Measurements from ENCODE around the gene KDM1A.

The KDM1A gene

GRCh38 chr1:23018661-23019093 is 591 bp upstream of the KDM1A start:
- DNase-seq, result no peak

- no peak for DNase-seq
These were observed 776 bp downstream of the KDM1A start for GRCh38 chr1:23019863-23020625.

DNA sequence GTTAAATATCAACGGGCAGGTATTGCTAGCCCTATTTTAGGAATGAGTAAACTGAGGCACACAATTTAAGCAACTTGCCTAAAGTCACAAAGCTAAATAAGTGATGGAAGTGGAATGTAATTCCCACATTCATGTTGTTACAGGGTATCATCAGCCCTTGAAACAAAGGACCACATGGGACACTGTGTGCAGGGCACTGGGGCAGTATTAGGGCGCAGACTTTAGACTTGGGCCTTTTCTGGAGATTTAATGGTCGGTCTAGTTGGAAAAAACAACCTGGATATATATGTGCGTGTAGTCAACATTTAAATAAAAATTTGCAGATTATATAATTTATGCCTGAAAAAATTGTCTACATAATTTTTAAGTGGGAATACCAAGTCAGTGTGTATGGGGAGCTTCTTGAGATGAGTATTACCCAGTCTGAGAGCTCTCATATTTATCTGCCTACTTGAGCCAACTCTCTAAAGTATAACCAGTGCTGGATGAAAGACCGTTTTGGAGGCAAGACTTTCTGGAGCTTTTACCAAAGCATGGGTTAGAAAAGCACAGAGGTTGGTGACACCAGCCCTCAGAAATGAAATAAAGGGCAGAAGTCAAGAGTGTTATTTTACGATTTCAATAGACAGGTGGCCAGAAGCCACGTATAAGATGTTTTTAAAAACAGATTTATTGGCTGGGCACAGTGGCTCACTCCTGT is 1.6 kb downstream of the KDM1A start:
- DNase-seq, result no peak

GRCh38 chr1:23021834-23022233 is 2.6 kb downstream of the KDM1A start:
- DNase-seq, result no peak

DNA sequence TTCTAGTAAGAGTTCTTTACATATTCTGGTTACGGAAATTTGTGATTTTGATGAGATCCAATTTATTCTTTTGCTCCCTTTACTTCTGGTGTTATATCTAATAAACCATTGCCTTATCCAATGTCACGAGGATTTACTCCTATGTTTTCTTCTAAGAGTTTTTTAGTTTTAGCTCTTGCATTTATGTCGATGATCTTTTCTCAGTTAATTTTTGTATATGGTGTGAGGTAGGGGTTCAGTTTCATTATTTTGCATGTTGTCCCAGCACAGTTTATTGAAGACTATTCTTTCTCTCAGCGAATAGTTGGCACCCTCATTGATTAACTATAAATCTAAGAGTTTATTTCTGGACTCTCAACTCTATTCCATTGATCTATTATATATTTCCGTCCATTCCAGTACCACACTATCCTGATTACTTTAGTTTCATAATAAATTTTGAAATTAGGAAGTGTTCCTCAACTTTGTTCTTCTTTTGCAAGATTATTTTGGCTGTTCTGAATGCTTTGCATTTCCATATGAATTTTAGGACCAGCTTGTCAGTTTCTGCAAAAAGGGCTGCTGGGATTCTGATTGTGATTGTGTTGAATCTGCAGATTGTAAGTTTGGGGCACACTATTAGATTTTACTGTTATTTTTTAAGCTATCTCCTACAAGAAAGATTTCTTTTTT is 4.0 kb downstream of the KDM1A start:
- DNase-seq, result no peak

GRCh38 chr1:23026568-23026967 is 7.3 kb downstream of the KDM1A start:
- no peak for DNase-seq

- DNase-seq, result no peak
These were observed 8.2 kb downstream of the KDM1A start for GRCh38 chr1:23027352-23027907.

DNA sequence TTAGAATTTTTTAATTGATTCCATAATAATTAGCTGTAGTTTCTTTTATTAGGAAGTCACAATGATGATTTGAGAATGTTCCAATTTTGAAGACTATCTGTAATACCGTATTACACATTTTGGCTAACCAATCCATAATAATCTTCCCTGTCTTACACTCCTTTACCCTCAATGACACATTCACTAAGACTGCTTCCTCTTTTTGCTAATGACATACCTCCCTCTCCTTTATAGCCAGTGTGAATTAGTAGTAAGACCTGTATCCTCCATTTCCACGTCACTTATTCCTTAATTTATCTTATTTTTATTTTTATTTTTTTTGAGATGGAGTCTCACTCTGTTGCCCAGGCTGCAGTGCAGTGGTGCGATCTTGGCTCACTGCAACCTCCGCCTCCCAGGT is 10.1 kb downstream of the KDM1A start:
- peak; percentile 18 for DNase-seq

DNA sequence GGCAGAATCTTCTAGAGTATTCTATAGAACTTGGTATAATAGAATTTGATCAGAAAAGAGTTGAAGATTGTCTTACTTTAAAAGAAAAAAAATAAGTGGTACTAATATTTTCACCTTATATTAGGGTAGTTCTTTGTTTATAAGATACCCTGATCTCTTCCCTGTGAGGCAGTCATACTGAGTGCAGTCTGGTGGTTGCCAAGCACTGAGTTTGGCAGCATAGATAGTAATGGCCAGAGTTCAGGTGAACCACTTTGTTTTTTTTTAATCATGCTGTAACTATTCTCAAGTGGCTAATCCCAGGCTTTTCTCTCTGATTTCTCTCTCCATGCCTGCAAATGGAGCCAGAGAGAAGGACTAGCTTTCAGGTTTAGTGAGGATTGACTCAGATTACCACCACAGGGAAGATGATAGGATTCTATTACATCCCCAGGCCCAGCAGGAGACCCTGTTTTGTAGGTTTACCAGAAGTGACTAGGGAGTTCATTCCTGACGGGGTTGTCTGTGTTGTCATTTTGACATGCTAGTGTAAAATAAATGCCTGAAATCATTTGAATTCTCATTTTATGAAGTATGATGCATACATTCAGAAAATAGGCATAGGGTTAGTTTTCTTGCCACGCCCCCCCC is 16.7 kb downstream of the KDM1A start:
- no peak for DNase-seq

DNA sequence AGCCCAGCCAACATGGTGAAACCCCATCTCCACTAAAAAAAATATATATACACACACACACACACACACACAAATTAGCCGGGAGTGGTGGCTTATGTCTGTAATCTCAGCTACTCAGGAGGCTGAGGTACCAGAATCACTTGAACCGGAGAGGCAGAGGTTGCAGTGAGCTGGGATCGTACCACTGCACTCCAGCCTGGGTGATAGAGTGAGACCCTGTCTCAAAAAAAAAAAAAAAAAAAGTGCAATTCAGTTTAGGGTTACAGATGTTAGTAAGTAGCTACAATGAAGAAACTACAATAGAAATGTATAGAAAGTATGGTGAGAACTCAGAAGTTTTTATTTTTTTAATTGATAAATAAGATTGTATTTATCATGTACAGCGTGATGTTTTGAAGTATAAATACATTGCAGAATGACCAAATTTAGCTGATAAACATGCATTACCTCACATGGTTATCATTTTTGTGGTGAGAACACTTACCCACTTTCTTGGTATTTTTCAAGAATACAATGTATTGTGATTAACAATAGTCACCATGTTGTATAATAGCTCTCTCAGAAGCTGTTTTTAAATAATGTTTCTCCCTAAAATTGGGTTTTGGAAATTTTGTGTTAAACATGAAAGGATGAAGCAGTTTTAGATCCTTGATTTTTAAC is 17.9 kb downstream of the KDM1A start:
- no peak for DNase-seq

DNA sequence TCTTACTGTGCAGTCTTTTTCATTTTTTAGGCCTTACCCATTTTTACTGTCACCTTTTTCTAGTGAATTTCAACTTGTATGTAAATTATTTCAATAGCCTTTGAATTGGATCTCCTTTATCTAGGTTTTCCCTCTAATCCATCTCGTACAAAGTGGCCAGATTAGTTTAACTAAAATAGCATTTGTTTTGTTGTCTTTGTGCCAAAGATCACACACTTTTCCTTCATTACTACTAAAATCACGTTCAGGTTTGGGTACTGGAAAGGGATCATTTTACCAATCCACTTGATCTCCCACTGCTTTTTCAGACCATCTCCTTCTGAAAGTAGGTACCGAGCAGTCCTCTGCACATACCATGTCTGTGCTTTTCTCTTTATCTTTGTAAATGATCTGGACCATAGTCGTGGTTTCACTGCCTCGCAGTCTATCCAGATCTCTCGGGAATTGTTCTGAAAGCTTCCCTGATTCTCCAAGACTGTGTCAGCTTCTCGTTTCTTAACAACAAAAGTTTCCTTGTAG is 20.1 kb downstream of the KDM1A start:
- no peak for DNase-seq

GRCh38 chr1:23040509-23040908 is 21.2 kb downstream of the KDM1A start:
- no peak for DNase-seq

DNA sequence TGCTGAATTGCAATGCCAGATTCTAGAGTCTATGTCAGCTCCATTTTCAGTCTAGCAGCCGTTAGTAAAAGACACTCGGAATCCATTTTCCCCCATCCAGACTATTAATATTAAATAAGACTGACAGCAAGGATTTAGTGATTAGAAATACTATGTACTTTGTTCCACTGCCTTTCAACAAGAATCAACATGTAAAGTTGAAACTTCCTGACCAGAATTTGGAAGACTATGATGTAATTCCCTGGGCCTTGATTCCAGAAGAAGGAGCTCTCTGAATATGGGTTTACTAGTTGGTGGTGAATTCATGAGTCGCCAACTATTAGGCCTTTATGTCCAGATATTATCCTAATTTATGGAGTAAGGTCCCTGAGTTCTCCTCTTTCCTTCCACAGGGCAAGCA is 24.8 kb downstream of the KDM1A start:
- no peak for DNase-seq

- DNase-seq, result no peak
These were observed 30.9 kb downstream of the KDM1A start for GRCh38 chr1:23050201-23050600.

DNA sequence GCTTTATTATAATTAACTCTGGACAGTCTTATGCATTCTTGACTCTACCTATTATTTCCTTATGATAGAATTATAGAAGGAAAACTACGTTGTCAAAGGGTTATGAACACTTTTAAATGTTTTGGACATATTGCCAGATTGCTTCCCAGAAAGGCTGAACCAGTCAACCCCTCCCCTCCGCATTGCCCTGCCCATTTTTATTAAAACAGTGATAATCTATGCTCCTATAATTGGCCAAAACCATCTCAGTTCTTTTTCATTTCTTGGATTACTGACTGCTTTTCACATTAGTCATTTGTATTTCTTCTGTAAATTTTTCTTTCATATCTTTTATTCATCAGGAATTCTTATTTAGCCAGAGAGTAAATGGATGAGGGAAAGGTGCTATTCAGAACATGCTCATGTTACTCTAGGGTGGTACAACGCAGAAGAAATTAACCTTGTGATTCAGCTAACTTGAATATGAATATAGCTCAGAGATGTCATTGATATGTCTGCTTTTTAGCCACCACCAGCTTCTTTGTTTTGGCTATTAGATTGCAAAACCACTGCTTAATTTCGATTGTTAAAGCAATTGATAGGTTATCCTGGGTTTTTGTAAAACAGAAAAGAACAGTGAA is 32.1 kb downstream of the KDM1A start:
- no peak for DNase-seq

DNA sequence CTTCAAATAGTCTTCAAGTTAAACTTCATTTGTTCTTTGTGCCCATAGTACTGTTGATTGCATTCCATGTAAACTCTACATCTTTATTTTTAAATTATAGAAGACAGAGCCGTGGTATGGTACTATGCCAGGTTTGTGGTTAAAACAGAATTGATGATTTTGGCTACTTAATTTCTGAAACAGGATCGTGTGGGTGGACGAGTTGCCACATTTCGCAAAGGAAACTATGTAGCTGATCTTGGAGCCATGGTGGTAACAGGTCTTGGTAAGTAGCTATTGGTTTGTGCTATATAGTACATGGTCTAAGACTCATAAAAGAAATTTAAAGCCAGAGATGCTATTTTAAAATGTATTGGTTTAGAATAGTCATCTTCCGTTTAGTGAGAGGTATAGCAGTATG is 38.0 kb downstream of the KDM1A start:
- DNase-seq, result no peak

- no peak for DNase-seq
These were observed 43.0 kb downstream of the KDM1A start for GRCh38 chr1:23062271-23062670.

- DNase-seq, result no peak
These were observed 46.1 kb downstream of the KDM1A start for GRCh38 chr1:23065385-23065784.

- no peak for DNase-seq
These were observed 46.8 kb downstream of the KDM1A start for GRCh38 chr1:23066075-23066474.

- DNase-seq, result no peak
These were observed 49.9 kb downstream of the KDM1A start for GRCh38 chr1:23069149-23069548.

DNA sequence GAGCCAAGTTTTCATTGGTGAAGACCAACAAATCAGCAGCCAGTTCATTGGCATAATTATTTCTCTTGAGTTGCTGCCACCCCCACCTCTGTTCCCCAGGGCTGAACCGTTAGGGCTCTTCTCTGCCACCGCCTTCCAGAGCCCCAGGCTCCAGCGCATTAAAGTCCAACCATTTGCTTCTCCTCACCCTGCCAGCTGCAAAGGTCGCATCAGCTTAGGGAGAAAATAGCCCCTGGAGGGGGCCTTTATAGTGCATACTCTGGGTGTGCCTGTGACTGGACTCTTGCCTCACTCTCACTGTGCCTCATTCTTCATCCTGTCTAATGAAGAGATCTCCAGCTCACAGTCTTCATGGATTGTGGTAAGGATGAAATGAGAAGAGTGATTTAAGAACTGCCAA is 50.4 kb downstream of the KDM1A start:
- DNase-seq, result no peak

DNA sequence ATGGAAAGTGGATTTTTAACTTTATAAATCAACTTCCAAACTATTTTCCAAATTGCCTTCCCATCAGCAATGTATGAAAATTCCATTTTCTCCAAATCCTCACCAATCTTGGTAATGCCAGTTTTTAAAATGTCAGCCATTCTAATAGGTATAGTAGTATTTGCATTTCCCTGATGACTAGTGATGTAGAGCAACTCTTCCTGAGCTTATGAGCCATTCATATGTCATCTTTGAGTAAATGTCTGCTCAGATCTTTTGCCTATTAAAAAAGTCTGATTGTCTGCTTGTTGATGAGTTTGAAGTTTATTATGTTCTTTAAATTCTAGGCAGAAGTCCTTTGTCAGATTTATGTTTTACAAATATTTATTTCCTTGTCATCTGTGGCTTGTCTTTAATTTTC is 54.7 kb downstream of the KDM1A start:
- no peak for DNase-seq
